ENCODE measurements around the gene KANK4. TPM values are rescaled to one million over a fixed set of nuclear protein-coding genes. Genes with fewer than 3 reads are reported as not detected.

KANK4 gene
- total RNA-seq, 2 experiments from 2014 or later: not detected

- no peak overlapping the region for H3K4me2 ChIP-seq (ENCODE audit: low read length)
- H4K20me1 ChIP-seq (ENCODE audit: insufficient read depth, low read length): no peaks in the 10 kb centered on the region
- ChIA-PET CTCF (ENCODE audit: unreplicated experiment) (no interaction called here), POLR2A (no interaction called here)
- H3K27ac ChIP-seq (ENCODE audit: low read depth, low read length, poor library complexity, severe bottlenecking): no peak overlapping the region
- TF ChIP-seq CTCF (conservative IDR thresholded peaks at IDR 0.05; ENCODE audit: low read length): no peak
- no peak for TF ChIP-seq EZH2phosphoT487 (IDR thresholded peaks at IDR 0.05; ENCODE audit: borderline replicate concordance, low read depth, low read length)
- H3K4me3 ChIP-seq (ENCODE audit: low read depth, low read length, poor library complexity, severe bottlenecking): no peak overlapping the region
- no TSS peak for BruUV-seq (replicated peaks)
- no peaks in the 10 kb centered on the region for H3K4me1 ChIP-seq (ENCODE audit: insufficient read depth, low read length, poor library complexity, severe bottlenecking)
- no peaks in the 10 kb centered on the region for H3K36me3 ChIP-seq (ENCODE audit: insufficient read depth, low read length)
- no peaks in the 10 kb centered on the region for H3K9me3 ChIP-seq (ENCODE audit: low read length)
- intact Hi-C loops (cut with micrococcal nuclease; ENCODE audit: unreplicated experiment): no loop called here
- no peak for DNase-seq (ENCODE audit: low spot score)
- no peaks in the 10 kb centered on the region for H3K79me2 ChIP-seq (ENCODE audit: insufficient read depth, low read depth, low read length)
- H3K9me2 ChIP-seq (ENCODE audit: insufficient read depth, low read length): no peaks in the 10 kb centered on the region
- no peak overlapping the region for H2AFZ ChIP-seq (ENCODE audit: low read length)
These were observed 3.1 kb downstream of the KANK4 start for GRCh38 chr1:62316135-62316534.

GRCh38 chr1:62315387-62315786, 3.8 kb downstream of the KANK4 start:
- TF ChIP-seq EZH2phosphoT487 (IDR thresholded peaks at IDR 0.05; ENCODE audit: borderline replicate concordance, low read depth, low read length) (no peak), CTCF (conservative IDR thresholded peaks at IDR 0.05; ENCODE audit: low read length) (no peak)
- H3K27ac ChIP-seq (ENCODE audit: low read depth, low read length, poor library complexity, severe bottlenecking): no peak overlapping the region
- H2AFZ ChIP-seq (ENCODE audit: low read length): no peak overlapping the region
- H4K20me1 ChIP-seq (ENCODE audit: insufficient read depth, low read length): no peaks in the 10 kb centered on the region
- no peak for DNase-seq (ENCODE audit: low spot score)
- BruUV-seq (replicated peaks): no TSS peak
- no peak overlapping the region for H3K4me3 ChIP-seq (ENCODE audit: low read depth, low read length, poor library complexity, severe bottlenecking)
- H3K36me3 ChIP-seq (ENCODE audit: insufficient read depth, low read length): no peaks in the 10 kb centered on the region
- ChIA-PET POLR2A (no interaction called here), CTCF (ENCODE audit: unreplicated experiment) (no interaction called here)
- H3K4me2 ChIP-seq (ENCODE audit: low read length): no peak overlapping the region
- H3K9me3 ChIP-seq (ENCODE audit: low read length): no peaks in the 10 kb centered on the region
- H3K79me2 ChIP-seq (ENCODE audit: insufficient read depth, low read depth, low read length): no peaks in the 10 kb centered on the region
- intact Hi-C loops (cut with micrococcal nuclease; ENCODE audit: unreplicated experiment): no loop called here
- H3K9me2 ChIP-seq (ENCODE audit: insufficient read depth, low read length): no peaks in the 10 kb centered on the region
- H3K4me1 ChIP-seq (ENCODE audit: insufficient read depth, low read length, poor library complexity, severe bottlenecking): no peaks in the 10 kb centered on the region

- Histone ChIP-seq H3K27ac (ENCODE audit: low read depth, low read length, poor library complexity, severe bottlenecking) (no peak overlapping the region), H4K20me1 (ENCODE audit: insufficient read depth, low read length) (no peaks in the 10 kb centered on the region), H3K4me2 (ENCODE audit: low read length) (no peak overlapping the region), H3K9me3 (ENCODE audit: low read length) (no peaks in the 10 kb centered on the region), H3K4me3 (ENCODE audit: low read depth, low read length, poor library complexity, severe bottlenecking) (no peak overlapping the region), H3K4me1 (ENCODE audit: insufficient read depth, low read length, poor library complexity, severe bottlenecking) (no peaks in the 10 kb centered on the region), H3K79me2 (ENCODE audit: insufficient read depth, low read depth, low read length) (no peaks in the 10 kb centered on the region), H3K36me3 (ENCODE audit: insufficient read depth, low read length) (no peaks in the 10 kb centered on the region), H3K9me2 (ENCODE audit: insufficient read depth, low read length) (no peaks in the 10 kb centered on the region), H2AFZ (ENCODE audit: low read length) (no peak overlapping the region)
- no TSS peak for BruUV-seq (replicated peaks)
- ChIA-PET POLR2A (interaction anchor here (0.5 kb wide), 1 partner anchor 19 kb away, joined by 7 read pairs; no protein-coding TSS in a partner anchor), CTCF (ENCODE audit: unreplicated experiment) (no interaction called here)
- intact Hi-C loops (cut with micrococcal nuclease; ENCODE audit: unreplicated experiment): no loop called here
- DNase-seq (ENCODE audit: low spot score): no peak
- no peak for TF ChIP-seq EZH2phosphoT487 (IDR thresholded peaks at IDR 0.05; ENCODE audit: borderline replicate concordance, low read depth, low read length)
- TF ChIP-seq CTCF (conservative IDR thresholded peaks at IDR 0.05; ENCODE audit: low read length): no peak
These were observed 4.5 kb downstream of the KANK4 start for GRCh38 chr1:62314454-62315350.
